GM19438 (cell line): ENCODE results near the gene RASSF4.
"Not testable (repeated sequence)": the region's sequence is repeated elsewhere in the genome, so short reads cannot be mapped to it uniquely, and the experiment has no call there.

ENCODE experiments used
- ATAC-seq: cut with Tn5 transposase; IDR thresholded peaks from one replicate; pipeline ENCODE4 v1.9.1; 2021; ENCODE audit warnings: low read depth; ENCODE audit not compliant: unreplicated experiment

Gene RASSF4

GRCh38 chr10:45000752-45001380, 41.3 kb downstream of the RASSF4 start, which contains the start of gene ZNF22:
TSS of gene ZNF22 (plus strand) at chr10:45000923. CDS start at chr10:45003369, 2,446 bp downstream.
- ATAC-seq, result peak; percentile 84

DNA sequence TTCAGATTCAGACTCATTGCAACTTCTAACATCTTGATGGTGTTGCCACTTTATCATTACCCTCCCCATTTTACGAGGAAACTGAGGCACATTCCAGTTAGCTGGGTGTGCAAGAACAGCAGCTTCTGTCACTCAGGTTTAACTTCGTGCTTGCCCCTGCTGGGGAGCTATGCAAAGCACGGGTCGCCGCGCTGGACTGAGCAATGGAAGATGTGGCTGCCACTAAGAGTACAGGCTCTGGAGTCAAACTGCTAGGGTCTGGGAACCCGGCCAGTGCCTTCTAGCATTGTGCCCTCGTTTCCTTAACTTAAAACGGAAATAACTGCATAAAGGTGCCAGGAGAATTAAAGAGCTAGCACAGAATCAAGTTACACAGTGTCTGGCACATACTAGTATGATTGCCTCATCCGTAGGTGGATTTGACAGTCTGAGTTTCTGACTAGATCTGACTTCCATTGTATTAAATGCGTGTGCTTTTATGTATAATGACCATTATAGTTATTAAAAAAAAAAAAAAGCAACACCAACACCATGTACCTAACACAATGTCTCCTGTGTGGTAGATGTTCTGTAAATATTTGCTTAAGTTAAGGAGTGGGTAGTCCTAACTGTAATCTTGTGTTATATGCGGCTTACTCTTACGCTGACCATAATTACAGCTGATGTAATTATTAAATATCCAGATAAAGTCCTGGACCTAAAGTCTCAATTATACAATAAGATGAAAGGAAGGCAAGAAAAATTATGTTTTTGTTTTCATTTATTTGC, 42.0 kb downstream of the RASSF4 start:
- ATAC-seq, result peak; percentile 68

GRCh38 chr10:45003432-45004000, 43.9 kb downstream of the RASSF4 start:
- no peak for ATAC-seq

GRCh38 chr10:45004661-45005060, 45.1 kb downstream of the RASSF4 start:
- no peak for ATAC-seq

- no peak for ATAC-seq
Measured at GRCh38 chr10:45005284-45005683, 45.7 kb downstream of the RASSF4 start.

DNA sequence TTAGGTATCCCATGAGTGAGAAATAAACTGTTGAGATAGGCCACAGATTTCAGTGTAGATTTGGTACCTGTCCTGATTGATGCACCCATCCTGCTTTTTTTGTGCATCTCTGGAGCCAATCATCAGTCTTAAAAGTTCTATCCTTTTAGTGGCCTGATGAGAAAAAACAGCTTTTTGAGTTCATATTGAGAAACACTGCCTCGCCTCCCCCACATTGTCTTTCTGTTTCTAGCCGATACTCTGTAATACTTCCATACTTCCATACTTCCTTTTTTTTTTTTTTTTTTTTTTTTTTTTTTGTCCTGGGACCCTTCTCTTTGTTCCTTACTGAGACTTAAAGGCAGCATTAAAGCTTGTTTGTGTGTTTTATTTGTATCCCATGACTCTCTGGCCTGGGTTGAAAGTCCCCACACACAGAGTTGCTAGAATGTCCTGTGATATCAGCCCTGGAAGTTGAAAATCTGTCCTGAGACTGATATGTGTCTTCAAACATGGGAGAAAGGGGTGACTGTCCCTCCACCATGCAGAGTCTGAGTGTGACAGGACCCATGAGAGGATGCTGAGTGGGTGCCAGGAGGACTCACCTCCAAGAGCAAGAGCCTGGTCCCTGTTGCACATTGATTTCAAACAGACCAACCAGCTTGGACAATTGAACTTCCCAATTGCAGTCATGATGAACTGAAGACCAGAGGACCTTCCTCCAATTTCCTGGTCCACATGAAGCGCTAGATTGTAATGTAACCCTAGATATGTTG, 46.9 kb downstream of the RASSF4 start:
- no peak for ATAC-seq

DNA sequence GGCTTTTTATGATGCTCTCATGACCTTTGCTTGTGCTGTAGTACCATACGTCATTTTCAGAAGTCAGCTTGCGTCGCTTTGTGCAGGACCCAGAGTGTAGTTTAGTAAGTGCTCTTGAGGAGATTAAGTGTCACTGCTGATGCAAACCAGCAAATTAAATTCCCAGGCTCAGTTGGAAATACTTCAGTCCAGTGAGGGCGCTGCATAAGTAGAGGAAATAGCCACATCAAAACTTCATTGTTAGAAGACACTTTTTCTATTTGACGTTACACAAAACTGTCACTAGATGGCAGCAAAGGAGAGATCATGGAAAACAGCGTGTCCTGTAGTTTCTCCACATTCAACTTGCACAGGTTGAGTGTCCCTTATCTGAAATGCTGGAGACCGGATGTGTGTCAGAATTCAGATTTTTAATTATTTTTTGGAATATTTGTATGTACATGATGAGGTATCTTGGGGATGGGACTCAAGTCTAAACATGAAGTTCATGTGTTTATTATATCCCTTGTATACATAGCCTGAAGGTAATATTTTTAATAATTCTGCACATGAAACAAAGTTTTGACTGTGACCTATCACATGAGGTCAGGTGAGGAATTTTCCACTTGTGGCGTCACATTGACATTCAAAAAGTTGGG, 49.0 kb downstream of the RASSF4 start:
- ATAC-seq, result peak; percentile 74

GRCh38 chr10:45014557-45014956, 55.0 kb downstream of the RASSF4 start:
- not testable (repeated sequence) for ATAC-seq

DNA sequence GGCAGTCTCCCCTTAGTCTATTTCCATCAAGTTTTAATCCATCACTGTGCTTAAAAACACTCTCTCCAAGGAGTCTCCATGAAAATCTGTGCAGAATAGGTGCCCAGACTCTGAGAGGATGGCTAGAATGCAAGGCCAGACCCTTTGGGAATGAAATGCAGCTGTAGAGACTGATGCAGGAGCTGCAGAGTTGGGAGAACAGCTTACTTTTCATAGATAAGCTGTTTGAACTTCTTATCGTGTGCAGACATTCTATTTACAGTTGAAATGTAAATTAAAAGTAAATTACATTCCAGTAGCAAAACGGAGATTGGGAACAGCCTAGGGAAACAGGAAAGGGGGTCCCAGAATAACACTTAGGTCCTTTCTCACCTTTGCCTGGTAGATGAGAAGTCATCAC, 56.0 kb downstream of the RASSF4 start:
- no peak for ATAC-seq

DNA sequence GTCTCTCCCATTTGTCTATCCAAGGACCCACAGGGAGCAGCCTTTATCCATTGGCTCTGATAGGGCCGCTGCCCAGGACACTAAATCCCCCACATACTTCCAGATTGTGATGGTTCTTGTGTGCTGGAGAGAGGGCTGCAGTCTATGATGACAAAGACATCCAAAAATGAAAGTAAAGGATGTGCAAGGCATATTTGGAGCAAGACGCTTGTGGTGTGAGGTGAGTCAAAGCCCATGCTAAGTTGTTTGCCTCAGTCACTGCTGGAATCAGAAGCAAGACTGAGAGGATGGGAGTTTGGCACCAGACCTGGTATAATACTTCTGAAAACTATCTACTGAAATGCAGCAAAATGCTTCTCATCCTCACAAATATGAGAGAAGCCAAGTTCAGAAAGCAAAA, 63.8 kb downstream of the RASSF4 start:
- no peak for ATAC-seq

GRCh38 chr10:45034301-45034700, 74.7 kb downstream of the RASSF4 start:
- no peak for ATAC-seq

DNA sequence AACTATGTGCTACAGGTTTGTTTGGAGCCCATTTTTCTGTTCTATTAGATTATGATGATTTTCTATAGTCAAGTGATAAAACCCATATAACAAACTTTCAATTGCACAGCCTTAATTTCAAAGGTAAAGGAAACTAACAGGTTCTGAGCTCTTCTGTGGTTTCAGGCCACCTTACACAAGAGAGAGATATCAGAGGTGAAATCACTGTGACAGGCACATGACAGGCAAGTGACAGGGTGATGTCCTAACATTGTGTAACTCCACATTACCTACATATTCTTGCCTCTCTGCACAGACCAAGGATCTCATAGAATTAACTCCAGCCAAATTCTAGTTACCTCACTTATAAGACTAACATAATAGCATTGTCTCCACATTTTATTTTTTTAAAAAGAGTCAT, 76.1 kb downstream of the RASSF4 start:
- ATAC-seq, result no peak

DNA sequence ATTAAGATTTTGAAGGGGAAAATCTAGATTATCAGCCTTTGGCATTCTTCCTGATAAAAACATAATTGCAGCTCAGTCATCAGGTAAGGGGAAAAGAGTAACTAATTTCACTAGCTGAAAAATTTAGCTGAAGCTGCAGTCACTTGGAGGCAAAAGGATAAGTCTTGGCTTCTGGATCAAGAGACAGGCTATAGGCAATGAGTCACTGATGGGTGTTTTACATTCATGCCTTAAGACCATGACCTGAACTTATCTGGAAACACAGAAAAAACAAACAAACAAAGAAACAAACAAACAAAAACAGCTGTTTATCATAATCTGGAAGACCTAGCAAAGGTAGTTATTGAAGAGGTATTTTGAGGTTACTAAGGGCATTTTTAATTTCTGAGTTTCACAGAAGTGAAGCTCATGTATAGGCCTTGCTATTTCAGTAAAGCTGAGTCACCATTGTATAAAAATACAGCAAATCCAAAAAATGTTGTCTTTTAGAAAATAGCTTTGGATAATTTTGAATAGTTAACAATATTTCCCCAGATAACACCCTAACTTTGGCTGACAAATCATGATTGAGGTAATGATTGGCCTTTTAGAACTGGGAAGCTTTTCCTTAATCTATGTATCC, 81.4 kb downstream of the RASSF4 start:
- no peak for ATAC-seq

- ATAC-seq, result no peak
Measured at GRCh38 chr10:45044290-45044689, 84.7 kb downstream of the RASSF4 start.
